ENCODE results near the gene ELL3. TPM values are rescaled to one million over a fixed set of nuclear protein-coding genes. Genes with fewer than 3 reads are reported as not detected.
"Not testable (repeated sequence)": the region's sequence is repeated elsewhere in the genome, so short reads cannot be mapped to it uniquely, and the experiment has no call there.

ELL3 gene, protein sequence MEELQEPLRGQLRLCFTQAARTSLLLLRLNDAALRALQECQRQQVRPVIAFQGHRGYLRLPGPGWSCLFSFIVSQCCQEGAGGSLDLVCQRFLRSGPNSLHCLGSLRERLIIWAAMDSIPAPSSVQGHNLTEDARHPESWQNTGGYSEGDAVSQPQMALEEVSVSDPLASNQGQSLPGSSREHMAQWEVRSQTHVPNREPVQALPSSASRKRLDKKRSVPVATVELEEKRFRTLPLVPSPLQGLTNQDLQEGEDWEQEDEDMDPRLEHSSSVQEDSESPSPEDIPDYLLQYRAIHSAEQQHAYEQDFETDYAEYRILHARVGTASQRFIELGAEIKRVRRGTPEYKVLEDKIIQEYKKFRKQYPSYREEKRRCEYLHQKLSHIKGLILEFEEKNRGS
- 1 to 10 TPM; 5.1 to 6.6 (median 5.8) TPM for total RNA-seq

DNA sequence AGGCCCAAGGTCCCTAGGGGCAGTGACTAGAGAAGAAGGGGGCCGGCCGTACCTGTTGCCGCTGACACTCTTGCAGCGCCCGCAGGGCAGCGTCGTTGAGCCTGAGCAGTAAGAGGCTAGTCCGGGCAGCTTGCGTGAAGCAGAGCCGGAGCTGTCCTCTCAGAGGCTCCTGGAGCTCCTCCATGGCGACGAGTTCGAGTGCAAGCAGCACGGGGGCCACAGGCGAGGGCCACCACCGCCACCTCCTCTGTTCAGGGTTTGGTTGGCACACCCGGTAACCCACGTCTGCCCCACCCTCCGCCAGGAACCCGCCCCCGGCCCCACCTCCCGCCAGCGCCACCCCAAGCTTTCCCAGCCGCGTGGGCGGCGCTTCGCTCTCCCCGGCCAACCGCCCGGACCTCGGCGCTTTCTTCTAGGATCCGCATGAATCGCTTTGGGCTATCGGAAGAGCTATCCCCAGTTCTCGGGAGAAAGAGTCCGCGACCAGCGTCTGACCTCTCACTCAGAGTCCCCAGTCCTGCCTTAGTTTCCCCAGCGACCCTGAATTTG lies at the start of gene ELL3:
Gene ELL3, minus strand, starts transcription at position 249 of the 549 bp plus-strand sequence. Its CDS starts 65 bp downstream, at position 184.
- 0% methylated on average over 3 of the region's 41 CpGs; no CpG with 5 or more reads in 1 of the 2 donors for WGBS, 2 donors (ENCODE audit: low coverage in 1 of 2)
- TF ChIP-seq EP300 (IDR thresholded peaks at IDR 0.05) (no peak), POLR2A (IDR thresholded peaks at IDR 0.05) (peak in 1 of 2 donors; percentile 27)
- peaks cover 0 to 27% (median 4%) of the 10 kb centered on the region in 3 donors for H3K4me1 ChIP-seq
- peaks cover 0 to 26% of the 10 kb centered on the region in 2 donors for H3K36me3 ChIP-seq
- H3K27me3 ChIP-seq, result no peaks in the 10 kb centered on the region
- peak within 1 kb of the TSS; percentile 59 to 93 (median 92) for H3K27ac ChIP-seq
- H3K9me3 ChIP-seq, result no peaks in the 10 kb centered on the region
- ATAC-seq, result peak; percentile 83
- peak within 1 kb of the TSS; percentile 49 to 64 for H3K4me3 ChIP-seq

DNA sequence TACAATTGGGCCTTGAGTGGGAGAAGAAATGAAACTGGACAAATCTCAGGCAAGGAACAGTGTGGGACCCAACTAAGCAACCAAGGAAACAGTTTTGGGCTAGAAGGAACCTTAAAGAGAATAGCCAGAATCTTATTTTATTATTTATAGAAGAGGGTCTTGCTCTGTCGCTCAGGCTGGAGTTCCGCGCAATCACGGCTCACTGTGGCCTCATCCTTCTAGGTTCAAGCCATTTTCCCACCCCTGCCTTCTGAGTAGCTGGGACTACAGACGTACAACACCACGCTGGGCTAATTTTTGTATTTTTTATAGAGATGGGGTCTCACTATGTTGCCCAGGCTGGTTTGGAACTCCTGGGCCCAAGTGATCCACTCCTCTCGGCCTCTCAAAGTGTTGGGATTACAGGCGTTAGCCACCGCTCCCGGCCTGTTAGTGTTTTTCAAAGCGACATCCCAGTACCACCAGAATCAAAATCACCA lies 49.3 kb upstream of the ELL3 start:
- no peaks in the 10 kb centered on the region for H3K27me3 ChIP-seq

DNA sequence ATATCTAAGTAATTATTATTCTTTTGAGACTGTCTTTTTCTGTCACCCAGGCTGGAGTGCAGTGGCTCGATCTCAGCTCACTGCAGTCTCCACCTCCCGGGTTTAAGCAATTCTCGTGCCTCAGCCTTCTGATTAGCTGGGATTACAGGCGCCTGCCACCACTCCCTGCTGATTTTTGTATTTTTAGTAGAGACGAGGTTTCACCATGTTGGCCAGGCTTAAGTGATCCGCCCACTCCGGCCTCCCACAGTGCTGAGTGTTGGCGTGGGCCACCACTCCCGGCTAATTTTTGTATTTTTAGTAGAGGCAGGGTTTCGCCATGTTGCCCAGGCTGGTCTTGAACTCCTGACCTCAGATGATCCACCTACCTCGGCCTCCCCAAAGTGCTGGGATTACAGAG lies 48.5 kb upstream of the ELL3 start:
- ATAC-seq, H3K36me3 ChIP-seq, H3K27ac ChIP-seq, H3K9me3 ChIP-seq, H3K4me3 ChIP-seq, H3K27me3 ChIP-seq: not testable (repeated sequence)
- 91 to 94% methylated on average over 6 to 11 of the region's 11 CpGs for WGBS, 2 donors (ENCODE audit: low coverage in 1 of 2)
- peaks cover 4 to 67% (median 18%) of the 10 kb centered on the region in 3 donors for H3K4me1 ChIP-seq

More for the DNA sequence above, 49.3 kb upstream of the ELL3 start:
- Histone ChIP-seq H3K36me3 (no peaks in the 10 kb centered on the region), H3K4me1 (peaks cover 4 to 60% (median 18%) of the 10 kb centered on the region in 3 donors), H3K4me3 (peak overlapping the region in 1 of 2 donors; percentile 61), H3K27ac (peak overlapping the region in 3 of 4 donors; percentile 82 to 84 (median 84)), H3K9me3 (no peaks in the 10 kb centered on the region)
- TF ChIP-seq EP300 (IDR thresholded peaks at IDR 0.05), result no peak
- WGBS, 2 donors (ENCODE audit: low coverage in 1 of 2), result 97 to 100% methylated on average over 3 to 11 of the region's 11 CpGs
- no peak for ATAC-seq

- peak; percentile 95 for ATAC-seq
- H3K4me3 ChIP-seq, result peak within 1 kb of the TSS; percentile 80 to 100
- H3K27me3 ChIP-seq, result no peaks in the 10 kb centered on the region
- peak within 1 kb of the TSS; percentile 93 to 99 (median 93) for H3K27ac ChIP-seq
- H3K4me1 ChIP-seq, result peaks cover 4 to 73% (median 18%) of the 10 kb centered on the region in 3 donors
- H3K36me3 ChIP-seq, result peaks cover 0 to 7% of the 10 kb centered on the region in 2 donors
- WGBS, 2 donors (ENCODE audit: low coverage in 1 of 2), result 15 to 54% methylated on average over 7 to 30 of the region's 46 CpGs
- no peaks in the 10 kb centered on the region for H3K9me3 ChIP-seq
- TF ChIP-seq CTCF (IDR thresholded peaks at IDR 0.05) (no peak), POLR2AphosphoS5 (IDR thresholded peaks at IDR 0.05) (peak; percentile 98), POLR2A (IDR thresholded peaks at IDR 0.05) (peak; percentile 82 to 84), EP300 (IDR thresholded peaks at IDR 0.05) (no peak)
Observed at GRCh38 chr15:43824302-43825246, 47.8 kb upstream of the ELL3 start, which contains the start of gene MFAP1. TSS of gene MFAP1 (minus strand) at chr15:43824690. CDS start at chr15:43824569, 121 bp downstream.

DNA sequence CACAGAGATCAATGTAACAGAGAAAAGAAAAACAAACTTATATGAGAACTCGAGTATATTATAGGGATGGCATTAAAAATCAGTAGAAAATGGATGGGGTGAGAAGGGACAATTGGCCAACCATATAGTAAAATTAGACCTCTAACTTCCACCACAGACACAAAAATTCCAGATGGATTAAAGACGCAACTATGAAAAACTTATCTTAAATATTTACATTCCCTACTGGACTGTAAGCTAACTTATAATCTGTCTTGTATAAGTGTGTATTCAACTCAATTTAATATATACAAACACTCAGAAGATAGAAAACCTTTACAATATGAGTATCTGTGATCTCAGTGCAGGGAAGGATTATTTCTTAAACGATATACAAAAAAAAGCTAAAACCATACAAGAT lies 44.7 kb upstream of the ELL3 start:
- H3K9me3 ChIP-seq, result no peaks in the 10 kb centered on the region
- H3K4me1 ChIP-seq, result peaks cover 4 to 70% (median 18%) of the 10 kb centered on the region in 3 donors
- ATAC-seq, result no peak
- no peak overlapping the region for H3K4me3 ChIP-seq
- peaks cover 0 to 19% of the 10 kb centered on the region in 2 donors for H3K36me3 ChIP-seq
- WGBS, 2 donors (ENCODE audit: low coverage in 1 of 2), result 10 to 29% methylated on average over 3 of the region's 3 CpGs
- H3K27me3 ChIP-seq, result no peaks in the 10 kb centered on the region
- TF ChIP-seq EP300 (IDR thresholded peaks at IDR 0.05) (no peak), POLR2A (IDR thresholded peaks at IDR 0.05) (no peak), POLR2AphosphoS5 (IDR thresholded peaks at IDR 0.05) (no peak), CTCF (IDR thresholded peaks at IDR 0.05) (no peak)
- no peak overlapping the region for H3K27ac ChIP-seq

- 97 to 98% methylated on average over 4 to 5 of the region's 5 CpGs for WGBS, 2 donors (ENCODE audit: low coverage in 1 of 2)
- H3K27ac ChIP-seq, H3K27me3 ChIP-seq, H3K9me3 ChIP-seq, ATAC-seq, H3K4me3 ChIP-seq: not testable (repeated sequence)
- peaks cover 0 to 82% of the 10 kb centered on the region in 2 donors for H3K36me3 ChIP-seq
- H3K4me1 ChIP-seq, result peaks cover 0 to 26% (median 0%) of the 10 kb centered on the region in 3 donors
Observed at GRCh38 chr15:43815064-43815463, 38.3 kb upstream of the ELL3 start.
